HEK293T (cell line): Measurements from ENCODE around the gene PDXK.

ENCODE experiments used
- BHLHE40 ChIP-seq: fragments of 450-650 bp; IDR thresholded peaks from 2 replicates; pipeline ENCODE4 v1.6.1; 2016; ENCODE audit warnings: mild to moderate bottlenecking, moderate library complexity, borderline replicate concordance
- ELF4 ChIP-seq: fragments of 450-650 bp; IDR thresholded peaks from 2 replicates; pipeline ENCODE4 v1.6.1; 2017; ENCODE audit warnings: antibody characterized with exemption
- FOXM1 ChIP-seq: fragments of 450-650 bp; IDR thresholded peaks from 2 replicates; pipeline ENCODE4 v1.6.1; 2017; ENCODE audit warnings: mild to moderate bottlenecking, borderline replicate concordance
- L3MBTL2 ChIP-seq: fragments of 450-650 bp; conservative IDR thresholded peaks from 2 replicates; pipeline ENCODE4 v1.6.1; 2016; ENCODE audit warnings: mild to moderate bottlenecking
- SP1 ChIP-seq: fragments of 450-650 bp; IDR thresholded peaks from 2 replicates; pipeline ENCODE4 v1.6.1; 2017
- SUZ12 ChIP-seq: fragments of 450-650 bp; IDR thresholded peaks from 2 replicates; pipeline ENCODE4 v1.6.1; 2016; ENCODE audit warnings: mild to moderate bottlenecking
- TF ChIP-seq, protein P1 (sequence below): fragments of 450-650 bp; IDR thresholded peaks from 2 replicates; pipeline ENCODE4 v1.6.1; 2016

DNA sequence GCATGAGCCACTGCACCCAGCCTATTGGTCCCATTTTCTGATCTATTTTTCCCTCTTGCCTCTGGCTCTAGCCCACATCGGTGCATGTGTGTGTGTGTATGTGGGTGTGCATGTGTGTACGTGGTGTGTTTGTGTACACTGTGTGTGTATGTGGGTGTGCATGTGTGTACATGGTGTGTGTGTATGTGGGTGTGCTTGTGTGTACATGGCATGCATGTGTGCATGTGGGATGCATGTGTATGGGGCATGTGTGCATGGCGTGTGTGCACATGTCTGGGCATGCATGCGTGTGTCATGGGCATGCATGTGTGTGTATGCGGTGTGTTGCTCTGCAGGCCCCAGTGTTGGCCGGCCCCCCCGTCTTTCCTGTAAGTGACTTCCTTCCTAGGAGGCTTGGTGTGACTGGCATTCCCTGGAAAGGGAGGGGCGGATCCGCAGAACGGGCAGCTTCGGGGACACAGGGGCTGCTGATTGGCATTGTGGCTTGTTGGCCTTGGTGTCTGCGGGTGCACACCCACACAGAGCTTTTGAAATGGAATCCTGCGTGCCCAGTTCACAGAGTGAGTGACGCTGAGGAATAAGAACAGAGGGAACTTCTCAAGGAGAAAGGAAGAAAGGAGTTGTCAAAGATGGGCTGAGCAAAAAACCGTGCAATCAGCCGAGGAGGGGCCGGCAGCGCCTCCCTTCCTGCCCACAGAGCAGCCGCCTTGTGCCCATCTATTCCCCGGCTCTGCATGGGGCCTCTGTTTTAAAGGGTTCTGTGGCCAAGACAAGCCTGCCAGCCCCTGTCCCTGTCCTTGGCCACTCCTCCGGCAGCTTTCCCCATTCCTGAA, 8.0 kb downstream of the PDXK start:
- TF ChIP-seq, protein P1, sequence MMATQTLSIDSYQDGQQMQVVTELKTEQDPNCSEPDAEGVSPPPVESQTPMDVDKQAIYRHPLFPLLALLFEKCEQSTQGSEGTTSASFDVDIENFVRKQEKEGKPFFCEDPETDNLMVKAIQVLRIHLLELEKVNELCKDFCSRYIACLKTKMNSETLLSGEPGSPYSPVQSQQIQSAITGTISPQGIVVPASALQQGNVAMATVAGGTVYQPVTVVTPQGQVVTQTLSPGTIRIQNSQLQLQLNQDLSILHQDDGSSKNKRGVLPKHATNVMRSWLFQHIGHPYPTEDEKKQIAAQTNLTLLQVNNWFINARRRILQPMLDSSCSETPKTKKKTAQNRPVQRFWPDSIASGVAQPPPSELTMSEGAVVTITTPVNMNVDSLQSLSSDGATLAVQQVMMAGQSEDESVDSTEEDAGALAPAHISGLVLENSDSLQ, result no peak
- TF ChIP-seq FOXM1, result no peak
- TF ChIP-seq SP1, result no peak
- TF ChIP-seq BHLHE40, result no peak
- no peak for TF ChIP-seq ELF4
- no peak for TF ChIP-seq SUZ12
- TF ChIP-seq L3MBTL2, result no peak
